IMR-90 (cell line): ENCODE results near the gene DPY19L1. TPM values are rescaled to one million over a fixed set of nuclear protein-coding genes. Genes with fewer than 3 reads are reported as not detected.

Source experiments
- ATAC-seq: fragments of 200-7000 bp; cut with Tn5 transposase; 2 replicates; pipeline ENCODE4 v1.9.1; 2020; ENCODE audit warnings: low read depth, mild to moderate bottlenecking, moderate library complexity
- BruUV-seq: library from RNA; stranded (reverse); fragments of 400-500 nt; replicated peaks from 2 replicates; lab custom pipeline; 2021; lab: Mats Ljungman, UMichigan
- CTCF ChIA-PET: fragments of 300-600 bp; formaldehyde crosslinking; extraction: SDS; loops from one replicate; lab custom pipeline; 2021; ENCODE audit warnings: antibody characterized with exemption; lab: Yijun Ruan, JAX
- POLR2A ChIA-PET: fragments of 300-600 bp; sonication (Branson Sonifier 250); formaldehyde crosslinking; loops from one replicate; lab custom pipeline; 2022; ENCODE audit warnings: antibody characterized with exemption; ENCODE audit not compliant: unreplicated experiment; lab: Charles Lee
- DNase-seq: peaks from one replicate; pipeline ENCODE4 v3.0.0; 2013
- H2AFZ ChIP-seq: replicated peaks from 2 replicates; pipeline ENCODE3; 2013; ENCODE audit warnings: low read length, mild to moderate bottlenecking; ENCODE audit not compliant: poor library complexity
- H2AK5ac ChIP-seq: 2 replicates; pipeline ENCODE4 v1.6.1; 2013; ENCODE audit warnings: low read depth, low read length, inconsistent platforms
- H2AK9ac ChIP-seq: replicated peaks from 2 replicates; pipeline ENCODE3; 2013; ENCODE audit warnings: mild to moderate bottlenecking, low read depth, low read length, moderate library complexity; ENCODE audit not compliant: poor library complexity
- H2BK120ac ChIP-seq: 2 replicates; pipeline ENCODE4 v1.6.1; 2013; ENCODE audit warnings: low read depth, low read length, inconsistent platforms
- H2BK15ac ChIP-seq: 3 replicates; pipeline ENCODE4 v1.6.1; 2013; ENCODE audit warnings: low read depth, low read length, inconsistent platforms
- H2BK20ac ChIP-seq: 2 replicates; pipeline ENCODE4 v1.6.1; 2013; ENCODE audit warnings: low read depth, mild to moderate bottlenecking, inconsistent platforms, low read length, moderate library complexity
- H2BK5ac ChIP-seq: 2 replicates; pipeline ENCODE4 v1.6.1; 2013; ENCODE audit warnings: mild to moderate bottlenecking, low read depth, low read length, inconsistent platforms; ENCODE audit not compliant: poor library complexity, severe bottlenecking
- H3K14ac ChIP-seq: replicated peaks from 2 replicates; pipeline ENCODE4 v1.6.1; 2013; ENCODE audit warnings: low read depth, low read length, inconsistent platforms
- H3K18ac ChIP-seq: 2 replicates; pipeline ENCODE4 v1.6.1; 2013; ENCODE audit warnings: low read depth, low read length, control low read depth
- H3K23ac ChIP-seq: 2 replicates; pipeline ENCODE4 v1.6.1; 2013; ENCODE audit warnings: low read depth, low read length, inconsistent platforms
- H3K27ac ChIP-seq: 2 replicates; pipeline ENCODE4 v1.5.1; 2013; ENCODE audit warnings: mild to moderate bottlenecking, control low read depth, low read length; ENCODE audit not compliant: insufficient read depth
- H3K27me3 ChIP-seq: 2 replicates; pipeline ENCODE4 v1.6.1; 2013; ENCODE audit warnings: low read length; ENCODE audit not compliant: control insufficient read depth, insufficient read depth
- H3K36me3 ChIP-seq: 2 replicates; pipeline ENCODE4 v1.6.1; 2013; ENCODE audit warnings: low read length, mixed read lengths; ENCODE audit not compliant: control insufficient read depth, insufficient read depth
- H3K4ac ChIP-seq: 2 replicates; pipeline ENCODE4 v1.6.1; 2013; ENCODE audit warnings: low read depth, low read length, inconsistent platforms
- H3K4me1 ChIP-seq: 2 replicates; pipeline ENCODE4 v1.6.1; 2013; ENCODE audit warnings: low read length, mixed read lengths; ENCODE audit not compliant: control insufficient read depth, insufficient read depth
- H3K4me2 ChIP-seq: 2 replicates; pipeline ENCODE4 v1.6.1; 2013; ENCODE audit warnings: low read depth, mild to moderate bottlenecking, control low read depth, low read length, moderate library complexity
- H3K4me3 ChIP-seq: 2 replicates; pipeline ENCODE4 v1.5.1; 2013; ENCODE audit warnings: low read depth, mild to moderate bottlenecking, control low read depth, low read length, moderate library complexity; ENCODE audit not compliant: insufficient read depth
- H3K56ac ChIP-seq: 2 replicates; pipeline ENCODE4 v1.6.1; 2013; ENCODE audit warnings: low read length, inconsistent platforms; ENCODE audit not compliant: insufficient read depth; ENCODE audit errors: extremely low read depth
- H3K79me1 ChIP-seq, 2 experiments: 2 replicates each; pipeline ENCODE4 v1.6.1; 2013; ENCODE audit warnings: low read length in 2 of 2, inconsistent platforms in 1 of 2, low read depth in 1 of 2
- H3K9ac ChIP-seq: 2 replicates; pipeline ENCODE4 v1.6.1; 2013; ENCODE audit warnings: low read depth, low read length, control low read depth
- H3K9me1 ChIP-seq: 2 replicates; pipeline ENCODE4 v1.6.1; 2013; ENCODE audit warnings: low read length, inconsistent platforms; ENCODE audit not compliant: insufficient read depth
- H3K9me3 ChIP-seq: 2 replicates; pipeline ENCODE4 v1.6.1; 2013; ENCODE audit warnings: low read length; ENCODE audit not compliant: control insufficient read depth, insufficient read depth
- H4K20me1 ChIP-seq: 2 replicates; pipeline ENCODE4 v1.6.1; 2013; ENCODE audit warnings: low read length, inconsistent platforms; ENCODE audit not compliant: insufficient read depth
- H4K5ac ChIP-seq: 2 replicates; pipeline ENCODE4 v1.6.1; 2013; ENCODE audit warnings: mild to moderate bottlenecking, low read depth, low read length, control low read depth
- H4K8ac ChIP-seq, 2 experiments: 2 replicates each; pipeline ENCODE4 v1.6.1; 2013; ENCODE audit warnings: low read depth in 2 of 2, low read length in 2 of 2, control low read depth in 1 of 2, inconsistent platforms in 1 of 2
- H4K91ac ChIP-seq: 2 replicates; pipeline ENCODE4 v1.6.1; 2013; ENCODE audit warnings: low read depth, low read length, inconsistent platforms; ENCODE audit not compliant: insufficient read depth
- BHLHE40 ChIP-seq: fragments of 150-350 bp; IDR thresholded peaks from 2 replicates; pipeline ENCODE4 v1.6.1; 2016; ENCODE audit warnings: mild to moderate bottlenecking, low read depth, low read length
- CEBPB ChIP-seq: IDR thresholded peaks from 2 replicates; pipeline ENCODE4 v1.6.1; 2012; ENCODE audit warnings: low read depth, low read length, improper control_type of control experiment
- CHD1 ChIP-seq: IDR thresholded peaks from 2 replicates; pipeline ENCODE4 v1.6.1; 2012; ENCODE audit warnings: low read depth, low read length, improper control_type of control experiment
- FOS ChIP-seq: fragments of 150-350 bp; IDR thresholded peaks from 2 replicates; pipeline ENCODE4 v1.6.1; 2016; ENCODE audit warnings: low read depth, low read length
- MAFK ChIP-seq: IDR thresholded peaks from 2 replicates; pipeline ENCODE4 v1.6.1; 2012; ENCODE audit warnings: low read depth, low read length, improper control_type of control experiment
- MAZ ChIP-seq: IDR thresholded peaks from 2 replicates; pipeline ENCODE4 v1.6.1; 2012; ENCODE audit warnings: low read depth, mild to moderate bottlenecking, low read length, improper control_type of control experiment, moderate library complexity, borderline replicate concordance
- MXI1 ChIP-seq: IDR thresholded peaks from 2 replicates; pipeline ENCODE4 v1.6.1; 2012; ENCODE audit warnings: low read depth, mild to moderate bottlenecking, low read length, moderate library complexity, borderline replicate concordance
- NFE2L2 ChIP-seq: fragments of 150-350 bp; IDR thresholded peaks from 2 replicates; pipeline ENCODE4 v1.6.1; 2016; ENCODE audit warnings: low read depth, mild to moderate bottlenecking, low read length
- POLR2A ChIP-seq: IDR thresholded peaks from 2 replicates; pipeline ENCODE4 v1.6.1; 2012; ENCODE audit warnings: mild to moderate bottlenecking, low read depth, low read length
- RAD21 ChIP-seq: IDR thresholded peaks from 2 replicates; pipeline ENCODE4 v1.6.1; 2012; ENCODE audit warnings: low read length, improper control_type of control experiment
- RCOR1 ChIP-seq: IDR thresholded peaks from 2 replicates; pipeline ENCODE4 v1.6.1; 2012; ENCODE audit warnings: mild to moderate bottlenecking, low read length, improper control_type of control experiment; ENCODE audit not compliant: insufficient replicate concordance
- RFX5 ChIP-seq: IDR thresholded peaks from 2 replicates; pipeline ENCODE4 v1.8.0; 2012; ENCODE audit warnings: low read depth, mild to moderate bottlenecking, low read length, moderate library complexity
- SMC3 ChIP-seq: fragments of 150-350 bp; IDR thresholded peaks from 2 replicates; pipeline ENCODE4 v1.6.1; 2016; ENCODE audit warnings: low read depth, mild to moderate bottlenecking, antibody characterized with exemption, low read length, moderate library complexity
- dilution Hi-C: fragments of 300-500 bp; cut with HindIII; formaldehyde crosslinking; loops from one replicate; pipeline ENCODE4 v1.14.3; 2018; ENCODE audit warnings: low sequenced_read_pairs; ENCODE audit not compliant: unreplicated experiment
- in situ Hi-C: fragments of 300-500 bp; cut with MboI; formaldehyde crosslinking; loops from 3 replicates; pipeline ENCODE4 v1.14.3; 2019; ENCODE audit warnings: low sequenced_read_pairs, inconsistent platforms, mixed read lengths
- intact Hi-C: fragments of 100-400 bp; cut with micrococcal nuclease; formaldehyde crosslinking; loops from 2 replicates; pipeline ENCODE4 v1.10.0; 2022
- polyA plus RNA-seq, 3 experiments: library from polyadenylated mRNA; depleted of rRNA; stranded (reverse); fragments of >200 nt; gene quantifications; 2 replicates each; pipeline ENCODE4 v1.2.3, GENCODE V29; 2012; ENCODE audit warnings: low replicate concordance in 1 of 3
- total RNA-seq: library from RNA; depleted of rRNA; stranded (reverse); fragments of >200 nt; gene quantifications from 2 replicates; pipeline ENCODE4 v1.2.3, GENCODE V29; 2012
- TF ChIP-seq, protein P1 (sequence below): fragments of 150-350 bp; IDR thresholded peaks from 2 replicates; pipeline ENCODE4 v1.6.1; 2017; ENCODE audit warnings: mild to moderate bottlenecking, antibody characterized with exemption, low read length, low read depth
- TF ChIP-seq, protein P2 (sequence below): conservative IDR thresholded peaks from 2 replicates; pipeline ENCODE4 v1.5.1; 2012; ENCODE audit warnings: mild to moderate bottlenecking, low read depth, low read length, improper control_type of control experiment
- TF ChIP-seq, protein P3 (sequence below): fragments of 150-350 bp; IDR thresholded peaks from 2 replicates; pipeline ENCODE4 v1.6.1; 2016; ENCODE audit warnings: low read depth, mild to moderate bottlenecking, low read length, moderate library complexity, borderline replicate concordance

Gene DPY19L1
- total and polyA plus RNA-seq, 2 of the 4 experiments (the other 2 are of a cell fraction), result 12.1 to 12.2 TPM

DNA sequence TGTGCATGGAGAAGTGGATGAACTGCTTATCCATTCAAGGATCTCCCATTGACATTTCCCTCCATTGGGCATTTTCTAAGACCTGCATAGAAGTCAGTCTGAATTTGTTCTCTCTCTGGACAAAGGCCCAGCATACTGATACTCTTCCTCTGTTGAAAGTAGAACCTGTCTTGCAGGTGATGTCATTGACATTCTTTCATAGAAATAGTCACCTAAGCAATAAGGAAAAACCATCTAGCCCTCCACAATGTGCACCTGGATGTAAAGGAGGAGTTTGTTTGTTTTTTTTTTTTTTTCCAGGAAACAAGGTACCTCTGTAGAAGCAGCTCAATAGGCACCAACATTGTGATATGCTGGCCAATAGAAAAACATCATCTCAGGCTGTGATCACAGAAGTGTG, 150.4 kb downstream of the DPY19L1 start:
- H4K91ac ChIP-seq, result no peak overlapping the region
- no peak overlapping the region for H3K27ac ChIP-seq
- no peaks in the 10 kb centered on the region for H4K20me1 ChIP-seq
- no peak overlapping the region for H3K18ac ChIP-seq
- dilution Hi-C loops (no loop called here), intact Hi-C loops (no loop called here), in situ Hi-C loops (no loop called here)
- TF ChIP-seq RFX5 (no peak), RAD21 (no peak), RCOR1 (no peak), MAFK (no peak), MAZ (no peak), FOS (no peak), CHD1 (no peak), POLR2A (no peak), SMC3 (no peak), MXI1 (no peak), NFE2L2 (no peak), CEBPB (no peak), BHLHE40 (no peak)
- TF ChIP-seq, protein P1, sequence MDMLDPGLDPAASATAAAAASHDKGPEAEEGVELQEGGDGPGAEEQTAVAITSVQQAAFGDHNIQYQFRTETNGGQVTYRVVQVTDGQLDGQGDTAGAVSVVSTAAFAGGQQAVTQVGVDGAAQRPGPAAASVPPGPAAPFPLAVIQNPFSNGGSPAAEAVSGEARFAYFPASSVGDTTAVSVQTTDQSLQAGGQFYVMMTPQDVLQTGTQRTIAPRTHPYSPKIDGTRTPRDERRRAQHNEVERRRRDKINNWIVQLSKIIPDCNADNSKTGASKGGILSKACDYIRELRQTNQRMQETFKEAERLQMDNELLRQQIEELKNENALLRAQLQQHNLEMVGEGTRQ, result no peak
- TF ChIP-seq, protein P2, sequence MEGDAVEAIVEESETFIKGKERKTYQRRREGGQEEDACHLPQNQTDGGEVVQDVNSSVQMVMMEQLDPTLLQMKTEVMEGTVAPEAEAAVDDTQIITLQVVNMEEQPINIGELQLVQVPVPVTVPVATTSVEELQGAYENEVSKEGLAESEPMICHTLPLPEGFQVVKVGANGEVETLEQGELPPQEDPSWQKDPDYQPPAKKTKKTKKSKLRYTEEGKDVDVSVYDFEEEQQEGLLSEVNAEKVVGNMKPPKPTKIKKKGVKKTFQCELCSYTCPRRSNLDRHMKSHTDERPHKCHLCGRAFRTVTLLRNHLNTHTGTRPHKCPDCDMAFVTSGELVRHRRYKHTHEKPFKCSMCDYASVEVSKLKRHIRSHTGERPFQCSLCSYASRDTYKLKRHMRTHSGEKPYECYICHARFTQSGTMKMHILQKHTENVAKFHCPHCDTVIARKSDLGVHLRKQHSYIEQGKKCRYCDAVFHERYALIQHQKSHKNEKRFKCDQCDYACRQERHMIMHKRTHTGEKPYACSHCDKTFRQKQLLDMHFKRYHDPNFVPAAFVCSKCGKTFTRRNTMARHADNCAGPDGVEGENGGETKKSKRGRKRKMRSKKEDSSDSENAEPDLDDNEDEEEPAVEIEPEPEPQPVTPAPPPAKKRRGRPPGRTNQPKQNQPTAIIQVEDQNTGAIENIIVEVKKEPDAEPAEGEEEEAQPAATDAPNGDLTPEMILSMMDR, result no peak
- TF ChIP-seq, protein P3, sequence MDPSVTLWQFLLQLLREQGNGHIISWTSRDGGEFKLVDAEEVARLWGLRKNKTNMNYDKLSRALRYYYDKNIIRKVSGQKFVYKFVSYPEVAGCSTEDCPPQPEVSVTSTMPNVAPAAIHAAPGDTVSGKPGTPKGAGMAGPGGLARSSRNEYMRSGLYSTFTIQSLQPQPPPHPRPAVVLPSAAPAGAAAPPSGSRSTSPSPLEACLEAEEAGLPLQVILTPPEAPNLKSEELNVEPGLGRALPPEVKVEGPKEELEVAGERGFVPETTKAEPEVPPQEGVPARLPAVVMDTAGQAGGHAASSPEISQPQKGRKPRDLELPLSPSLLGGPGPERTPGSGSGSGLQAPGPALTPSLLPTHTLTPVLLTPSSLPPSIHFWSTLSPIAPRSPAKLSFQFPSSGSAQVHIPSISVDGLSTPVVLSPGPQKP, result no peak
- DNase-seq (no peak), ATAC-seq (no peak)
- H3K56ac ChIP-seq, result no peak overlapping the region
- BruUV-seq, result no TSS peak
- no peak overlapping the region for H2AFZ ChIP-seq
- no peak overlapping the region for H3K9ac ChIP-seq
- no peaks in the 10 kb centered on the region for H3K36me3 ChIP-seq
- peaks cover 3% of the 10 kb centered on the region; the same call in 1 of the 2 replicates for H3K9me3 ChIP-seq
- no peak overlapping the region for H2BK20ac ChIP-seq
- no peaks in the 10 kb centered on the region for H3K4me1 ChIP-seq
- no peaks in the 10 kb centered on the region for H3K27me3 ChIP-seq
- no peak overlapping the region for H3K4me2 ChIP-seq
- no peak overlapping the region for H2AK5ac ChIP-seq
- no peak overlapping the region for H3K4ac ChIP-seq
- POLR2A ChIA-PET, result no interaction called here
- H2AK9ac ChIP-seq, result no peak overlapping the region
- H3K14ac ChIP-seq, result no peak overlapping the region
- no peak overlapping the region for H4K5ac ChIP-seq
- no peak overlapping the region for H2BK15ac ChIP-seq
- no peak overlapping the region for H2BK5ac ChIP-seq
- no peak overlapping the region for H3K4me3 ChIP-seq
- no peaks in the 10 kb centered on the region for H3K9me1 ChIP-seq
- no peaks in the 10 kb centered on the region for H3K79me1 ChIP-seq
- CTCF ChIA-PET, result no interaction called here
- no peak overlapping the region for H2BK120ac ChIP-seq
- no peak overlapping the region for H4K8ac ChIP-seq
- H3K23ac ChIP-seq, result no peak overlapping the region
